HG02973 (cell line): Measurements from ENCODE around the gene EPS8L3.
A peak's percentile ranks its signal among the peaks of the same experiment; 100 is the strongest.

Experiments used
- ATAC-seq: cut with Tn5 transposase; IDR thresholded peaks from one replicate; pipeline ENCODE4 v1.9.1; 2021; ENCODE audit warnings: moderate library complexity; ENCODE audit not compliant: unreplicated experiment

The EPS8L3 gene

DNA sequence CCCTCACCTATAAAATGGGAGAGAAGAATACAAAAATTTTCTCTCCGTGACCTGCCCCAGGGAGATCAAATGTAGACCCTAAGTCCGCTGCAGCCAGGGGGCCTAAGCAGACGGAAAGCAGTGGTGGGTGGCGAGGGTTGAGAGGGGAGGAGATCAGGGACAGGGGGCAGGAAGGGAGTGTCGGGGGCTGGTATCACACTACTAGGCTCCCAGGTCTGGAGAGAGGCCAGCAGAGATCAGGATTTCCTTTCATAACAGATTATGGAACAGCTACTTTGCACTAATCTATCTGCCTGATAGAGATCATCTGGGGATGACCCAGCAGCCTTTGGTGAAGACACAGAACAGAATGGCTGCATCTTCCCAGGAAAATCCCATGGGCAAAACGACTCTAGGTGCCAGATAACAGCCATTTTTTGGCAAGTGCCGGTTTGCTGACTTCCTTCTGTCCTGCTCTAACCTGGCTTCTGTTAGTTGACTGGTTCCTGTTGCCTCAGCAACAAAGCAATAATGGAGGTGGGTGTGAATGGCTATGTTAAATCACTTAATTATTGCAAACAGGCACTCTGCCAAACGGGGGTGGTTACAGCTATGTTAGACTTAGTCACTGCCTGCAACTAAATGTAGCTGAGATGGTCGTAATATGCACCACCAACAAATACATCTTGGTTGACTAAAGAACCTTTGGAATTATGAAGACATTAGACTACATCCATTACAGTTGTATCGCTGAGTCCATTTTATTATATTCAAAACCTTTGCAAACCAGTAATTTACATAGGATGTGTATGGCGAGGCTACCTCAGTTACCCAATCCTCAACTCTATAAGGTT is 30.0 kb upstream of the EPS8L3 start:
- ATAC-seq: no peak

DNA sequence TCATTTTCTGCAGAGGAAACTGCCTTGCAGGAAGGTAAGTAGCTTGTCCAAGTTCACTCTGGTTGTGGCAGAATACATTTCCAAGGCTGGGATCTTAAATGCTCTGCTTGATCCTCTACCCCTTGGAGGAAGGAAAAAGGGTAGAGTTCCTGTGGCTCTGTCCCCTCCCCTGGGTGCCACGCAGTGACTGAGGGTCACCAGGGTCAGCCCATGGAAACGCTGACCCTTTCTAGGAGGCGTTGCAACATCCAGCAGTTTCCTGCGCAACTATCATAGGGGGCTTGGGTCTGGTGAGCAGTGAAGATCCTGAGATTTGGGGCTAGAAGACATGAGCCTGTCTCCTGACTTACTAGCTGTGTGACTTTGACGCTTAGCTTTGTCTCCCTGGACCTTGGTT is 29.4 kb upstream of the EPS8L3 start:
- ATAC-seq: no peak

DNA sequence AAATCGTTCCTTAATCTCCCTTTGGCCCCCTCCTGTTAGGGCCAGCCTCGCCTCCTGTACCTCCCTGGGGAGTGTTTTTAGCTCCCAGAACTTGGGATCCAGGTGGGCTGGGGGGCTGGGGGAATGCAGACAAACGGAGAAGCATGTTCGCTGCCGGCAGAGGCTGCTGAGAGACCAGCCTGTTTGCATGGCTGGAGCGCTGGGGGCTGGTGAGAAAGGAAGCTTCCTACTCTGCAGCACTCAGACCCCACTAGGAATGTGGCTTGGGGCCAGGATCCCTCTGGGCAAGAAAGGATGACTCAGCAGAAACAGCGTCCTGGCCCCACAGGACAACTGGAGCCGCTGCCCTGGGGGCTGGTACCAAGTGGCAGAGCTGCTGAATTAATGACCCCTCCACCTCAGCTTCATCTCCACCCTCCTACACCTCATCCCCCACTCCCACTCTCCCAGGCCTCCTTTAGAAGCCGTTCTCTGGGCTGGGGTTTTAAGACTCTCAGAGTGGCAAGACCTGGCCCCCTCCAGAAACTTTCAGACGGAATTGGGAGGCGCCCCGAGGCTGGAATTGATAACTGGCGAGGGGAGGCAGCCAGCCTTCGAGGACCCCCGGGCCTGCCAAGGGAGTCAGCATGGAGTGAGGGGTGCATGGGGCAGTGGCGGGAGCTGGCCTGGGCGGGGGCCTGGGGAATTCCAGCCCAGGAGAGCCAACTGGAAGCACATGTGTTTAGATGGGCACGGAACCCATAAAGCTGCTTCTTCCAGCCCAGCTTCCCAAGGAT is 28.5 kb upstream of the EPS8L3 start:
- ATAC-seq: no peak

DNA sequence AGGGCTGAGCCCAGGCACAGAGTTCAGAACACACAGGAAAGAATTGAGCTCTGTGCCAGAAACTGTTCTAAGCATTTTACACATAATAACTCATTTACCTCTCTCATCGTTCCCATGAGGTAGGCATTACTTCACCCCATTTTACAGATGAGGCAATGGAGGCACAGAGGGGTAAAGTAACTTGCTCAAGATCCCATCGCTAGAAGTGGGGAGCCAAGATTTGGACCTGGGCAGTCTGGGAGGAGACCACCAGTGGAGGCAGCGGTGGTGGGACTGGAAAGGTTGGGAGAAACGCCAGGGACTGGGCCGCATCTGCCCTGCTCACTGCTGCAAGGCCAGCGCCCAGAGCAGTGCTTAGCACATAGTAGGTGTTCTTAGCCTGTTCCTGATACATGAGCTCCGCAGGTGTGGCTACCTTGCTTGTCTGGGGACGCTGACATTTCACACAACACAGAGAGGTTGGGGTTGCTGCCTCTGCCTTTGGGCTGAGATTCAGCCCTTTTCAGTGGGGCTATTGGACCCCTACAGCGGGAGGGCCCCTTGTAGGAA is 27.8 kb upstream of the EPS8L3 start:
- ATAC-seq: no peak

DNA sequence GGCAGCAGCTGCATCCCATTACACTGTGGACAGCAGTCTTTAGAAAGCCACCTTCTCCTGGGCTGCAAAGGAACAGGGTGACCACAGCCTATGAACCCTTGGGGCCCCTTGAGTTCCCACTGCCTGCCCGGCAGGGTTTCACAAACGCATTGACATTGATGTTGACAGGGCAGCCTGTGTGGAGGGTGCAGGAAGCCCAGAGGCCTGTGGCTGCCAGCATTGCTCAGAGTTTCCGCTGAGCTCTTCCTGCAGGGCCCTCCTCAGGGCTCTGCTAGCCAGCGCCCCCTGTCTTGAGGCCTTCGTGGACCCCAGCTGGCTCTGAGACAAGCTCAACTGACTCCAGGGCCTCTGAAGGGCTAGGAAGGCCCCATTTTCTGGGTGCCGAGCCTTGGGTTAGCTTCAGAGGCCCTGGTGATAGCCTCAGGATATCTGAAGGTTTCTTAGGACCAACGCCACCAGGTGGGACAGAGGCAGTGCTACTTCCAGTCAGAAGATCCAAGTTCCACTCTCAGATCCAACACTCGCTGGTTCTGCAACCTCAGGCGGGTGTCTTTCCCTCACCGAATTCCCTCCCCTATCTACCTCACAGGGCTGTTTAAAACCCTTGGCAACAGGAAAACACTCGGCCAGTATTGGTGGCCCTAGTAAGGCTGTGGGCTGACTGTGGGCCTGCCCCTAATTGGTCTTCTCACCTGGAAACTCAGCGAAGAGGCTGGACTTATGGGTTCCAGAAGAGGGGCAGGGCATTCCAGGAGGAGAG is 27.2 kb upstream of the EPS8L3 start:
- peak; percentile 53 for ATAC-seq

DNA sequence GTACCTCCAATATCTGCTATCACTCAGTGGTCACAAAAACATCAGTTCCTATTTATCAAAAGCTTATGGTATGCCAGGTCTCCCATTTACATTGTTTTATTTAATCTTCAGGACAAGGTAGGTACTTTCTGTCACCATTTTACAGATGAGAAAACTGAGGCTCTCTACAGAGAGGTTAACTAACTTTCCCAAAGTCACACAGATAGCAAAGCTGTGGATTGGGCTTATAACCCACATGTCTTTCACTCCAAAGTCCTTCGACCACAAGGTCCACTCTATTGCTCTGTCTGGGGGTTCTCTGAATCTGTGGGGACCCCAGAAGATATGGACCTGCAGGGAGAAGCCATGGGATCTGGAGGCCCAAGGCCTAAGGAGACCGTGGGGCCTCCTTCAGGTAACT is 26.6 kb upstream of the EPS8L3 start:
- ATAC-seq: no peak

DNA sequence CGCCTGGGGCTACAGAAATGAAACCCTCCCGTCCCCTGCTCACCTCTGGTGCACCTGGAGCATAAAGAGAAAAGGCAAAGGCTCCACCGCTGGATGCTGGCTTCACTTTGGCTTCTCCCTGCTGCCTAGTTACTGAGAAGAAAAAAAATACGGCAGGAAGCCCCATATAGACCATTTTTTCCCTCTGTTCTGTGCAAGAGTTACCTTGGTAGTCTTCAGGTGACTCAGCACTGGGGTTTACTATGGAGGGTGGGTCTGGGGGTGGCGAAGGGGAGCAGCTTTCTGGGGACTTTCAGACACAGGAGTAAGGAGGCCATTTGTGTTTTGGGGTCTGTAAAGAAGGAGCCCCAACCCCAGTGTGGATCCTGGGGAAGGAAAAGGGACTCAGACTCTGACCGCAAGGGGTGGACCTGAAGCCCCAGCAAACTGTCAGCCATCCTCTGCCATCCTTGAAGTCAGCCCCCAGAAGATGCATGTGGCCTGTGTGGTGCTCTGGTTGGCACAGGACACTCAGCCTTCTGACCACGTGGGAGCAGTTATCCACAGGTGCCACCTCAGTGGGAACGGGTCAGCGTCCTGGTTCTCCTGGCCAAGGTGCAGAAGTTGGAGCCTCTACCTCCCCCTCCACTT is 25.9 kb upstream of the EPS8L3 start:
- no peak for ATAC-seq

DNA sequence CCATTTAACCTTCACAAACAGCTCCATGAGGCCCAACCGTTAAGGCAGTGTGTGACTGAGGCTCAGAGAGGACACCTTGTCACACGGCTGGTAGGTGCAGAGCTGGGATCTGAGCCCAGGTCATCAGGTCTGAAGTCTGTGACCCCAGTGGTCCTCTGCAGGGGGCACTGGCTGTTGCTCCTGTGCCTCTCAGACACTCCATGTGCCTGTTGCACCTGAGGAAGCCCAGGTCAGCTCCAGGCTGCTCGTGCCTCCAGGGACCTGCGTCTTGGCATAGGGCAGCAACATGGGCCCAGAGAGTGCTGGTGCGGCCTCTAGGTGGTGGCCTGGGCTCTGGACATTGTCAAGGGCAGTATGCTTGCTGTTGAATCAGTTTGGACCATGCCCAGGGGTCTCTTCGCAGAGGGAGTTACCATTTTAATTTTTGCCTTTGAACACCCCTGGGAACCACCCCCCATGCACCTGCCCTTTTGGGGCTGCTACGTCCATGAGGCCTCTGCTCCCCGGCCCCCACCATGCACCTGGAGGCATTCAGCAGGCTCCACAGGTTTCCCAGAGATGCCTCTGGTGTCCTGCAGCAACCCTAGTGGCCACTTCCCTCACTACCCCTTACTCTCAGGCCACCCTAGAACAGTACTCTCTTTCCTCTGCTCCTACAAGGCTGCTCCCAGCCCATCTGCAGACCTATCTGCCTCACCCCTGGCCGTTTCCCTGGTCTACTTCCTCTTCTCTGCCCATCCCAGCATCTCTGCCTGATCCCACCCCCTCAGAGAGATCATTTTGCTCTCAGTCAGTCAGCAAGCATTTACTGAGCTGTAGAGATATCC is 25.2 kb upstream of the EPS8L3 start:
- ATAC-seq: no peak

DNA sequence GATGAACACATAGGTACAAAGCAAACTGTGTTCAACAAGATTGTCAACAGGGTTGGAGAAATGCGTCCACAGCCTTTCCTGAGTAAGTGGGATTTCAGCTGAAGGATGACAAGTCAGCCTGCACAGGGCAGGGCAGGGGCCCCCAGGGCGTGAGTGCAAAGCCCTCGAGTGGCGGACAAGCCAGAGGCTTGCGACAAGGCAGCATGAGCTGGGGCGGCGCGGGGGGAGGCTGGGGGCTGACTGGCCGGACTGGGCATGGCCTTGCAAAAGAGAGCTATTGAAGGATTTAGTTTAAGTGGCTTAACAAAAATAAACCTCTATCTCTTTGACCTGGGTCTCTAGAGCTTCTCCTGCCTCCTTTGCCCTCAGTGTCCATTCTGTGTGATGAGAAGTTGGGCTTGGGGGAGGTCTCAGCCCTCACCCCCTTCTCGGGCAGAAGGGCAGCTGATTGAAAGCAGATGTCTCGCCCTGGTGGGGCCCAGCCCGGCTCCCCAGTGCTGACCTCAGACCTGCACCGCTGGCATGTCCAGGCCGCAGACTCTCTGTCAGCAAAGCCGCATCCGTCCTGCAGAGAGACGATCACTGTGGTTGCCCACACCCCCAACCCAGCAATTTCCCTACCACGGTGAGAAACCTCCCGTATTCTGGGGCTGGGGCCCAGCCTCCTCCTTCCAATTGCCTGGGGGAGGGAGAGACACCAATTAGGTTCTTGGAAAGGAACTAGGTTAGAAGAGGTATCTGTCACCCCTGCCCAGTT is 24.3 kb upstream of the EPS8L3 start:
- ATAC-seq: no peak

DNA sequence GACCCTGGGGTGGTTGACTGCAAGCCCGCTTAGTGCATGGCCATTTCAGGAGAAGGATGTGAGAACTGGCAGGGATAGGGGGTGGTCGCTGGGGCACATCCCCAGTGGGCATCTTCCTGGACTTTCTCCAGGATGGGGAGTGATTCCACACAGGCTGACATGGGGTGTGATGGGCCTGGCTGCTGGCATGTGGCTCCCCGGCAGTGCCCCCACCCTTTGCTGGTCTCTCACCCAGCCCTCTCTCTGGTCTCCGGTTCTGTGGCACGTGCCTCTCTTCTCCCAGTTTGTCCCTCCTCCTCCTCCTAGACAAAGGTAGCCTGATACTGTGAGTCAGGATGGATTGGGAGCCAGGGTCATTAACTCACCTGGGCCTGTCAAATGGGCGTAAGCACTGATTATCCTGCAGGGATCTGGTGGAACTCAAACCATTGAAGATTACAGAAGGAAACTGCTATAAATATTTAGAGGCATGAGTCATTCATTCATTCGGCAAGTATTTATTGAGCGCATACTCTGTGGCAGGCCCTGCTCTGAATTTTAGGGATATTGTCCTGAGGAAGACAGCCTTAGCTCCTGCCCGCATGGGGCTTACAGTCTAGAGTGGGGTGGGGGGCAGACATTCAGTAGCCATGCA is 23.6 kb upstream of the EPS8L3 start:
- ATAC-seq: no peak

DNA sequence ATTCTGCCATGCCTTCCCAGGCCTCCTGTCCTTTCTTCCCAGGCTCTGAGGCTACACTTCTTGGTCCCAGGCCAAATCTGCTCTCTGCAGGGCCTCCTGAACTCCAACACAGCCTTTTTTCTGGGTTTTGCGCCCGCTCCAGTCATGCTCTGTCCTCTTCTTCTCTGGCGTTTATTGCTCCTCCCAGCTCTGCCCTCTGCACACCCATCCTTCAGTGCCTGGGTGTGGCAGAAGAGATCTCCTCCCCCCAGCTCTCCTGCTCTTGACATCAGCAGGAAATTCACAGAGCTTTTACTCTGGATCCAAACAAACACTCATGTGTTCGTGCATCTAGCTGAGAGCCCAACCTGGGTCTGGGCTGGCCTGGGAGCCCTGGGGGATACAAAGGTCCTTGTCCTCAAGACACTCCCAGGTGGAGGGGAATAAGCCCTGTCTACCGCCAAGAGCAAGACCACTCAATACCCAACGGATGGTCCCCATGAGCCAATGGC is 22.9 kb upstream of the EPS8L3 start:
- ATAC-seq: no peak

DNA sequence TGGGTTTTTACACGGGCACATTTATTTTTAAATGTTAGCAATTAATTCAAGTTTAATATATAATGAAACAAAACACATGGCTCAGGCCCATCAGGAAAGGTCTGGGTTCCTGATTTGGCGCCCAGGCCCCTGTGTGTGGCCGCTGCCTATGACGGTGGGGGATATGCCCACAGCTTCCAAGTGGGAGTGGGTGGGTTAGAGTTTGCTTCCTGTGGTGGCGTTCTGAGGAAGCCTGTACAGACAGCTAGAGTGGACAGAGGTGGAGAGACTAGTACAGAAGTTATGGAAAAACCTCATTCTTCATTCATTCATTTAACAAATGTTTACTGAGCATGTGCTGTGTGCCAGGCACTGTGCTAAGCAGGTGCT is 22.4 kb upstream of the EPS8L3 start:
- no peak for ATAC-seq

DNA sequence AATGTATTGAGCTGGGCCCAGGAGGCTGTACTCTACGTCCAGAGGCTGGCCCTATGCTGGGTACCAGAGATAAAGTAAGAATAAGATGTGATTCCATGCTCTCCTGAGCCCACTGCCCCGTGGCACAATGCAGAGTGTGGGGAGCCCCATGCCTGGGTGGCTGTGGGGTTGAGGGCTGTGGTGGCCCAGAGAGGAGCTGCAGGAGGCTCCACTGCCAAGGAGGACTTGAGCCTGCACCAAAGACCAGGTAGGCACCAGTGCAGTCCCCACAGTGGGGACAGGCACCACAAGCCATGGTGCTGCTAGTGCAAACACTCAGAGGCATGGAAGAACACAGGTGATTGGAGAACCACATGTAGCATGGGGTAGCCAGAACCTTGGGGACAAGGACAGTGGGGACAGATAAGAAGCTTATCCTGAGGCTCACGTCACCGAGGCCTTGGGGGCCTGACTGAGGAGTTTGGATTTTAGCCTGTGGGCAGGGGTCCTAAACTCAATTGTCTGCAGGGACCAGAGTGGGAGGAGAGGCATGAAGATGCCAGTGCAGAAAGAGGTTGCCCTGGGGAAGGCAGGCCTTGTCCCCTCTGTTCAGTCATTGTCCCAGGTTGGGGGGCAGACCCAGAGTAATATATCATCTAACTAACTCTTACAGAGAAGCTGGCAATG is 21.9 kb upstream of the EPS8L3 start:
- ATAC-seq: no peak

DNA sequence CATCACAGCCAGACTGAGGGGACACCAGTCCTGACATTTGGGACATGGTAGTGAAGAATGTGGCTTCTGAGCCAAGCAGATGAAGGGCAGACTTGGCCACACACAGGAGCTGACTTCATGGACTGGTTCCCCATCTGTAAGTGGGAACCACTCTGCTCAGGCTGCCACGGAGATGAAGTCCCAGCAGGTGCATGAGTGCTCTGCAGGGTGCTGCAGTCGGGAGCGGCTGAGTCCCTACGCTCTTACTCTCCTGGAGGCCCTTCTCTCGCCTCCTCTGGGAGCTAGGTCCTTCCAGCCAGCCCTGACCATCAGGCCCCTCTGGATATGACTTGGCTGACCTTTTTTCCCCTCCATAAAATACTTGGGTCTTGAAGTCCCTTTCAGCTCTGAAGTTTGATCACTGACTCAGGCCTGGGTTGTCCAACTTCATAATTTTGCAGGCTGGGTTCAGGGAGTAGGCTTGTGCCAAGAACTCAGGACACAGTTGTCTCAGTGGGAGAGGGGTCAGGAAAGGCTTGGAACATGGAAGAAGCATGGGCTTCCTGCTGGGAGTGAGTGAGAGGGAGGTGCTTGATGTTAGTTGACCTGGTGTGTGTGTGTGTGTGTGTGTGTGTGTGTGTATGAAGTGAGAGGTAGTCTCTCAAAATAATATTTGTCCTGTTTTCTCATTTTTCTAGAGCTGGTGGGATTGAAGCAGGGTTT is 21.0 kb upstream of the EPS8L3 start:
- ATAC-seq: no peak

DNA sequence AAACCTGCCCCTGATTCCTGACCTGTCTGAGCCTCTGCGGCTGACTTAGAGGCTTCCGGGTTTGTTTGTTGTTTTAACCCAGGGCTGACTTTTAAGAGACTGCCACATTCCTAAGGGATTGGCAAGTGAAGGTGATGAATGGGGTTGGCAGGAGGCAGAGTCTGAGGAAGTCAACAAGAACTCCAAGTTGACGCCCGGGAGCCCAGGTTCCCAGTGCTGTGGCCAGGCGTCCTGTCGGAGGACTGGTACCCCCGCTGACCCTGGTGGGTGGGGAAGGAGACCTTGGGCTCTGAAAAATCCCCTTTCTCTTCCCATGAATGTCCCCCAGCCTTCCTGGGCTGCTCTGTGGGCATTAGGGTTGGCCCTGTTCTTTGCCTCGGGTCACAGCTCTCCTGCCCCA is 19.7 kb upstream of the EPS8L3 start:
- ATAC-seq: no peak

DNA sequence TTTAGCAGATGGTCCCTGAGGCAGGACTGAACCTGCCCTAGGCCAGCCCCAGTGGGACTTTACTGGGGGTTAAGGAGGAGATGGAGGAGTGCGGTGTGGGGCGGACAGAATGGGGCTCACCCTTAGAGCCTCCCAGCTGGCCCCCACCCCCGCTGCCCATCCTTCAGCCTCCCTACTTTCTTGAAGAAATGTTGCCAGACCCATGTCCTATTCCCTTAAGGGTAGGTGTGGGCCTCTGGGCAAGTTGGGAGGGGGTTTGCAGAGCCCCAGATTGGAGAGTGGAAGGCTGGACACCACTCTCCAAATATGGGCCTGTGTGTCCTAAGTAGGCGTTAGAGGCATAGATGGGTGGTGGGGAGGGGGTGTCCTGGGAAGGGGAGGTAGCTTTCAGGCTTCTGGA is 19.2 kb upstream of the EPS8L3 start:
- no peak for ATAC-seq

DNA sequence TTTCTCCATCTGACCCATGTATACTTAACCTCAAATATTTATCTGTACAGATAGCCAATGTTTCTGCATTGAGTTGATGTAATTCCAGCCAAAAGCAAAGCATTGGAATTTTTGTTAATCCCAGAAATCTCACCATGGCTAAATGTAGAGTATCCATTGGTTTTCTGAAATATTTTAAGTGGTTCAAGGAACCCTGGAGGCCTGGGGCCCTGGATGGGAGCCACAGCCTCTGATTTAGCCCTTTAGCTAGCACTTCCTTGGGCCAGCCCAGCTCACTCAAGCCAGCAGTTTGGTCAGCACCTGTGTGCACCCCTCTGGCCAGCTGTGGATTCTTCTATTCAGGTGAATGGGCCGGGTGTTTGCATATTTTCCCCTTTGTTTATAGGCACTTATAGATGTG is 18.8 kb upstream of the EPS8L3 start:
- ATAC-seq: no peak

DNA sequence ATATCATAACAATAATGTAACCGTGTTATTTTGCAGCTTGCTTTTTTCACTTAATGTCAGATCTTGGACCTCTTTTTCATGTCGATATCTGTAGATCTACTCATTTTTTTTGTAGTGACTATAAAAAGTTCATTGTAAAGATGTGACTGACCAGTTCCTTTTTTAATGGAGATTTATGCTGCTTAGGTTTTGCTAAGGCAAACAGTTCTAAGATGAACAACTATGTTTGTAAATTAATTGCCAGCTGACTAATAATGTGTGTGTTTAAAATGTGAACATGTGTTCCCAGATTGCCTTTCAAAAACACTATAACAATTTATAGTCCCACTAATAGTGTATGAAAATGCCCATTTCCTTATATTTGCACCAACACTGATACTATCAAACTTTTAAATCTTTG is 18.1 kb upstream of the EPS8L3 start:
- ATAC-seq: no peak
